HG03175 (cell line): ENCODE data around the gene RIMKLB.
"Not testable (repeated sequence)": the region's sequence is repeated elsewhere in the genome, so short reads cannot be mapped to it uniquely, and the experiment has no call there.

Experiments used
- ATAC-seq: cut with Tn5 transposase; IDR thresholded peaks from one replicate; pipeline ENCODE4 v1.9.1; 2021; ENCODE audit warnings: mild to moderate bottlenecking, moderate library complexity; ENCODE audit not compliant: unreplicated experiment

Gene RIMKLB

DNA sequence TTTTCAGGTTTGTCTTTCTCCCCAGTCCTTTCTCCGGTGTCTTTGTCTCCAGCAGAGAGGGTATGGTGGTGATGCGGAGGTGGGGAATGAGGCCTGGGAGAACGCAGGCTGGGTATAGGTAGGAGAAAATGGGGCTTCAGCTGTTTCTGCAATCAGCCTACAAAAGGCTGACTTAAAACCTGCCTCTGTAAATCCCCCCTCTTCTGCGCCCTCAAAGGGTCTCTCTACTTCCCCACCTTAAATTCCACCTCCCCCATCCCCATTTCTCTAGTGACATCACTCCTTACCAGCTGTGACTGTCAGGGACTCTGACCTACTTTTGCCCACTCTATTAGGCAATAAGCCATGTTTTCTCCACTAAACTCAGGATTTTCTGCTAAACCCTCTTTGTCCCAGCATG lies 8.1 kb upstream of the RIMKLB start:
- ATAC-seq: no peak

DNA sequence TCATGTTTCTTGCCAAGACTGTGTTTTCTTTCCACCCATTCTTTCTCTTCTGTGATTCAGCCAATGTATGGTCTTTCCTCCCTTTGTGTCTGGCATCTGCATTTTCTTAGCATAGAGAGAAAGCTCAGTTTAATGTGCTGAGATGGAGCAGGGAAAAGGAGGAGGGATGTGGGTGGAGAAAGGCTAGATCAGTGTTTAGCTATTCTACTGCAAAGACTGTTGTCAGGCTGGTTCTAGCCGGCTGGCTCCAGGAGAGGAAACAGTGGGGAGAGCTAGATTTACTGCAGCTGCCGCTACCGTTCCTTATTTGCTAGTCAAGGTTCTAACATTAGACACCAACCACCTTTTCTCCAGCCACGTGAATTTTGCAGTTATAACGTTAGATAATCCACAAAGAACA lies 5.2 kb upstream of the RIMKLB start:
- ATAC-seq: no peak

DNA sequence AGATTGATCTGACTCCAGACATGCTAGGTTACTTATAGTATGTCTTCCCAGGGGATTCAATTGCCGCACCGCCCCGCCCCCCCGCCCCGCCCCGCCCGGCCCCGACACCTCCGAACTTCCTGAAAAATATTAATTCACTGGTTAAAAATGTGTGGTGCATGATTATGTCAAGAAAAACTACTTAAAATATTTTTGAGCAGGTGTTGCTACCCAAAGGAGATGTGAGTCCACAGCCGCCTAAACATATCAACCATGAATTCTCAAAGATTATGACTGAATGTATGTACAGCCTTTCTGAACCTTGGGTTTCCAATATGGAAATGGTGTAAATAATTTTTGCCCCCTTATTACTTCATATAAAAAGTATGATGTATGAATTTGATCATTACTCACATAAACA lies 2.7 kb upstream of the RIMKLB start:
- ATAC-seq: no peak

DNA sequence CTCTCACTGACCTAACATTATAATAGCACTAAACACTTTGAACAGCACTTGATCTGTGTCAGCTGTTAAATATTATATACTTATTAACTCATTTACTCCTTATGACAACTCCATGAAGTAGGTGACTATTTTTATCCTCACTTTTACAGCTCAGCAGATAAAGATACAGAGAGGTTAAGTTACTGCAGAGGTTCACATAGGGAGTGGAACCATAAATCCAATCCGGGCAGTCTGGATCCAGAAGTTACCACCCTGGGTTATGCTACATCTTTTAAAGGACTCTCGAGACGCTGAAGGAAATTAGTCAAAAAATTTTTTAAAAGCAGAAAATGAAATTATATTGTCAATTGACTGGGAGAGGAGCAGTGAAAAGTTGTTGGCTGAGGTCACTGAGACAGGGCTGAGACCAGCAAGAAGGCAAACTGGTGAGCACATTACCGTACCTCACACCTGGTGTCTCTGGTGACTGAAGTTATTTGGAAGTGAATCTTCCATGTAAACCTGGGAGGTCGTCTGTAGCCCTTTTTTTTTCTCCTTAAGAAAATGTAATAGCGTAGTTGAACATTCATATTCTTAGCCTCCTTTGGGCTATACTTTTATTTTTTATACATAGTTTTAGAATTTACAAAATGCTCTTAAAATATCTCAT lies 1.2 kb upstream of the RIMKLB start:
- no peak for ATAC-seq

DNA sequence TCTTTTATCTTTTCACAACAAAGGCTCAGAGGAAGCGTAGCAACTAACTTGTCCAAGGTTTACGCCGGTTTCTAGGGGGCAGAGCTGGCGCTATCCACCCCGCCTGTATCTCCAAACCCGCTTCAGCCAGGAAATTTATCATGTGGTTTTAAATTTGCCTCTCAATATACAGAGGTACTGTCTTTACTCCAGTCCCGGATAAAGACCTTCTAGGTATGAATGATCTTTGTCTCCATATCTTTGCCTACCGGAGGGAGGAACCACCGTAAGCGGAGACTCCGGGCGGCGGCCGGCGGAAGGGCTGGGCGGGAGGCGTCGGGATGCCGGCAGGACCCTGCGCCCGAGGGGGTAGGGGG lies 693 bp upstream of the RIMKLB start:
- ATAC-seq: peak; percentile 15

DNA sequence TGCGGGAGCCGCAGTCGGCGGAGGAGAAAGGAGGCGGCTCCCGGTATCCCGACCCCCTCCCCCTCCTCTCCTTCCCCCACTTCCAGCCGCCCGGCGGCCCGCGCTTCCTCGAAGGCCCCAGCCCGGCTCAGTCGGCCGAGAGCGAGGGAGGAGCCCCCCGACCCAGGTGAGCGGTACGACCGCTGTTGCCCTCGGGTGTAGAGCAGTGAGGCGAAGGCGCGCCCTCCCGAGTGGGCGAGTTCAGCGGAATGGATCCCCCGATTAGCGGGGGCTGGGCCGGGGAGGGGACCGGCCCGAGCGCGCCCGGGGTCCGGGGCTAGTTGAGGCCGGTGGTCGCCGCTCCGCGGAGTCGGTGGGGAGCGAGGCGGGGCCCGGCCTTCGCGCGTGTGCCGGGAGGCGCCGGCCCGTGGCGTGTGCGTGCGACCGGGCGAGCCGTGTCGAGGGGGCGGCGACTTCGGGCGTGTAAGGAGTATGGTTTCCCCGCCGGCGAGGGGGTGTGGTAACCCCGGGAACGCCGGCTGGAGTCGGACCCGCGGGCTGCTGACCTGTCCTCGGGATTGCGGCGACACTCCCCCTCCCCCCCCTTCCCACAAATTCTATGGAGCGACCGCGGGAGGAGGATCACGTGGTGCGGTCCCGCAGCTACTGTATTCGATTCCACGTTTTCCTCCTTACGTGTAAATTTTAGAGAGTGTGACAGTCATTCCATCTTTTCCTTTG lies 501 bp downstream of the RIMKLB start:
- ATAC-seq: peak; percentile 37

DNA sequence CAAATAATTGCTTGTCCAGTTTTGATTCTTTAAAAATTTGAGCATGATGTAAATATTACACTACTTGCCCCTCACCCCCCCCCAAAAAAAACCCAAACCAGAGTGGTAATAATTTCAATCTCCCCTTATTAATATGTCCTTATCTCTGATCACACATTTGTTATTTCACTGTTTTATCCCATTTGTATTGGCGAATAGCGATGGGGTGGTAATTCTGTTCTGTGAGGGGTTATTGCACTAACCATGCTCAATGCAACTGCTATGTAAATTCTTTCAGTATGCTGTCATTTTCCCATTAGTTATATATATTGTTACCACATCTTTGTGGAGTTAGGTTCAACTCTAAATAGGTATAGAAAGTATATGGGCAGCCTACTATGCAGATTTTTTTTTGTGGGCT lies 1.1 kb downstream of the RIMKLB start:
- no peak for ATAC-seq

DNA sequence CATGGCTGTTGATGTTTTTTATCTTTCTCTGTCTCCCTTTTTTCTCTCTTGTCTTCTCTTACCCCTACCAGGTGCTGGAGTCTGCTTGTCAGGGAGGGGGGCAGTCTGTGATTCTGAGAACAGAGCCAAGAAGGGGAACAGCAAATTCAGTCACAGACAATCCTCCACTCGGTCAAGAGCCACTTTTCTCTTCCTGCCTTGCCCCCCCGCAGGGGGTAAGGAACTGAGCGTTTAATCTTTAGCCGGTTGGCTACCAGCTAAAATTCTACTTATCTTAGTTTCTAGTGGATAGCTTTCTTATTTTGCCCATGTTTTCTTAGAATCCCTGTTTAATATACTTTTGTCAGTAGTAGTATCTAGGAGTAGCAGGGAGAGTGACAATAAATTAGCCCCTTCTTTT lies 1.9 kb downstream of the RIMKLB start:
- no peak for ATAC-seq

DNA sequence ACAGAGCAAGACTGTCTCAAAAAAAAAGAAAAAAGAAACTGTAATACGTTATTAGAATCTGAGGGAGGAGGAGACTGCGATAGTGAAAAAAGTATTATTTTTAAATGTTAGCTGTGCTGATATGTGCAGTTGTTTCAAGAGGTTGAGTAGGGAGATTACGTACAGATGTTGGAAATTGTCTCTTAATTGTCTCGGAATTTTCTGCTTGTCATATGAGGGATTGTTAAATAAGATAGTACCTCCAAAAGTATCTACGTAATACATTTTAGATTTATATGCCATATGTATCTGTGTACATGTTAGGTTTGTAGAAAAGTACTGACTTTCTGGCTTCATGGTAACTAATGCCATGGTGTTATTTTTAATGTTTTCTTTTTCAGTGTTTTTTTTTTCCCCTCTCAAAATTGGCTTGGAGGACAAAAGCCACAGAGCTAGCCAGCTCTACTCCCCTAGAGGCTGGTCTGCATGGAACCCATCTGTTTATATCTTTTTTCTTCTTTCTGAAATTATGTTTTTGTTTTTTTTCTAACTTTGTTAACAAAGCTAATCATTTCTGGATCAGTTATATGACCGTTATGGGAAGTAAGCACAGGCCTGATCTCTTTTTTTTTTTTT lies 3.4 kb downstream of the RIMKLB start:
- ATAC-seq: no peak

DNA sequence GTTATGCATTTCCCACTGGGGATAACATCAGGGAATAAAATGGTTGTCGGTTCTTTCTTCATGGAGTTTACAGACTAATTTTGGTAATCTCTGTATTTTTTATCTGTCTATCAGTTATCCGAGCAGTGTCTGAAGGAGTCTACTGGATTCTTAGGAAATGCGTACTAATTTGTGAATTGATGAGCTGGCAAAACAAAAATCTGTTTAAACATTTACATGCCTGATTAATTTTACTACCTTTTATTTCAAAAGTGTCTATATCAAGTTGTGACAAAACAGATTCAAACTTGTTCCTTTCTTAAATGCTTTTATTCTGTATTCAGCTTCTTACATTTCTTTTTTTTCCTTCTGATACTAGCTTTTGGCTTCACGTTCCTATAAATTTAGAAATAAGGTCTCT lies 4.4 kb downstream of the RIMKLB start:
- no peak for ATAC-seq

DNA sequence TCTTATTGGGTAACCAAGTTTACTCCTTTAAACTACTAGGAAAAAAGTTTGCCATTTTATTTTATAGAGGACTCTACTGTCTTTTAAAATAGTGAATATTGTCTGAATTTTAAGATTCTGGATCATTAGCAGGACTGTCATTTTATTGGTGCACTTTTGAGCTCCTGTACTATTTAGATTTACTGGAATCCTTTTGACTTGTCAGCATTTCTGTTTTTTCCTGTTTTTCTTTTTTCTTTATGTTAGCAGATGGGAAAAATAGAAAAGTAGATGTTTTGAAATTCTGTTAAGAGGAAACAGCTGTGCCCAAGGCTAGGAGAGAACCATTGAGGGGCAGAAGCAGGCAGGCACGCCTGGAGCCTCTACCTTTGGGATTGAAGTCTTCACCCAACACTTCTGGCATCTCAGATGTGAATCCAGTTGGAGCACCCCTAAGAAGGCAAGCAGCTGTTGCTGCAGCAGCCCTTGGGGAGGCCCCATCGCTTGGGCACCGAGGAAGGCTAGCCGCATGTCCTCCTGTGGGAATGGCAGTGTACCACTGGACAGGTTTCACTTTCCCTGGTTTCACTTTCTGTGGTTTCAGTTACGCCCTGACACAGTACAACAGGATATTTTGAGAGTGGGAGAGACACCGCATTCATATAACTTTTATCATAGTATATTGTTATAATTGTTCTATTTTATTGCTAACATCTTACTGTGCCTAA lies 11.5 kb downstream of the RIMKLB start:
- ATAC-seq: no peak

DNA sequence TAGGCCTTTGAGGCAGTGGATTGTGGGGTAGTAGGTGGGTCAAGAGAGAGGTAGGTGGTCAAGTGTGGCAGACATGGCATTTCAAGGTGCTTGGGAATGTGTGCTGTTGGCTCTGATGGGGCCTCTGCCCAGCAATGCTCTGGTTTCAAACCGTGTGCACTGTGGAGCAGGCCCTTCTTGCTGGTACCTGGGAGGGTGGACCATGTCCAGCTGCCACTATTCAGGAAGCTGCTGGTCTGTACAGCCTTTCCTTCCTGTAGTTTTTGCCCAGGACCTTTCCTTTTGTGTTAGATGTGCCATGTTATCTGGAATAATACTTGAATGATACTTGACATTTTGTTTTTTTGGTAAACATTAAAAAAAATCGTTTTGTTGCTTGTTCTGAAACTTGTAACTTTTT lies 14.8 kb downstream of the RIMKLB start:
- ATAC-seq: no peak

DNA sequence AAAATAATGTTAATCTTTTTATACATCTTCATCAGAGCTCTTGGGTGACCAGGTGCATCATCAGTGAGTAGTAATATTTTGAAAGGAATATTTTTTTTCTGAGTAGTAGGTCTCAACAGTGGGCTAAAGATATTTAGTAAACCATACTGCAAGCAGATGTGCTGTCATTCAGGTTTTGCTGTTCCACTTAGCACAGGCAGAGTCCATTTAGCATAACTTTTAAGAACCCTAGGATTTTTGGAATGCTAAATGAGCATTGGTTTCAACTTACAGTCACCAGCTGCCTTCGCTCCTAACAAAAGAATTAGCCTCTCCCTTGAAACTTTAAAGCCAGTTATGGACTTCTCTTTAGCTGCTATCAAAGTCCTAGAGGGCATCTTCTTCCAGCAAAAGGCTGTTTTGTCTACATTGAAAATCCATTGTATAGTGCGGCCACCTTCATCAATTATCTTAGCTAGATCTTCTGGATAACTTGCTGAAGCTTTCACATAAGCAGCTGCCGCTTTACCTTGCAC lies 24.6 kb downstream of the RIMKLB start:
- ATAC-seq: no peak

DNA sequence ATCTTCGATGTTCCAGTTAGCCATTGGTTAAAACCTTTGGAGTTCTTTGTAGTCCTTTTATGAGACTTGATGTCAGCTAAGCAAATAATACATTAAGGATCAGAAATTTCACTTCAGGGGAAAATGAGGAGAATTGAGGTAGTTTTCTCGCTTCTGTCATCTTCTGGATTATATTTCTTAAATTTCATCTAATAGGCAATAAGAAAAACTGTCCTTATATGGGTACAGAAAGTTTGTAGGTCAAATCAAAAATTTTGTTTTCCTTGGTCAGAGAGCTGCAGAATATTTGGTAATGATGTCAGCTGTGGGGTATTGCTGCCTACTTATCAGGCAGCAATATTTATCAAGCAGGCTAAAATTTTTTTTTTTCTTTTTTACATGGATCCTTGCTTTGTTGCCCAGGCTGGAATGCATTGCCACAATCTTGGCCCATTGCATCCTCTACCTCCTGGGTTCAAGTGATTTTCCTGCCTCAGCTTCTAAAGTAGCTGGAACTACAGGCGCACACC lies 37.1 kb downstream of the RIMKLB start:
- no peak for ATAC-seq

DNA sequence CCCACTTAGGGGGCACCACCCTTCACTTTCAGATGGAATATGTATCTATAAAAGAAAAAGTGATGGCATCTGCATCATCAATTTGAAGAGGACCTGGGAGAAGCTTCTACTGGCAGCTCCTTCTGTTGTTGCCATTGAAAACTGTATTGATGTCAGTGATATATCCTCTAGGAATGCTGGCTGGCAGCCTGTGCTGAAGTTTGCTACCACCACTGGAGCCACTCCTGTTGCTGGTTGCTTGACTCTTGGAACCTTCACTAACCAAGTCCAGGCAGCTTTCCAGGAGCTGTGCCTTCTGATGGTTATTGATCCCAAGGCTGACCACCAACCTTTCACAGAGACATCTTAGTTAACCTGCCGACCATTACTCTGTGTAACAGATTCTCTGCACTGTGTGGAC lies 44.7 kb downstream of the RIMKLB start:
- no peak for ATAC-seq

DNA sequence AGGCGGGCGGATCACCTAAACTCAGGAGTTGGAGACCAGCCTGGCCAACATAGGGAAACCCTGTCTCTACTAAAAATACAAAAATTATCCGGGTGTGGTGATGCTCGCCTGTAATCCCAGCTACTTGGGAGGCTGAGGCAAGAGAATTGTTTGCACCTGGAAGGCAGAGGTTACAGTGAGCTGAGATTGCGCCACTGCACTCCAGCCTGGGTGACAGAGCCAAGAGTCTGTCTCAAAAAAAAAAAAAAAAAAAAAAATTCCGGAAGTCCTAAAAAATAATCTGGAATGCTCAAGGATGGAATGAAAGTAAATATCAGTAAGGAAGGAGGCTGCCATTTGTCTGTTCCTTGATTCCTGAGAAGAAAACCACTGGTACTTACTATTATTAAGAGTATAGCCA lies 45.3 kb downstream of the RIMKLB start:
- ATAC-seq: not testable (repeated sequence)

DNA sequence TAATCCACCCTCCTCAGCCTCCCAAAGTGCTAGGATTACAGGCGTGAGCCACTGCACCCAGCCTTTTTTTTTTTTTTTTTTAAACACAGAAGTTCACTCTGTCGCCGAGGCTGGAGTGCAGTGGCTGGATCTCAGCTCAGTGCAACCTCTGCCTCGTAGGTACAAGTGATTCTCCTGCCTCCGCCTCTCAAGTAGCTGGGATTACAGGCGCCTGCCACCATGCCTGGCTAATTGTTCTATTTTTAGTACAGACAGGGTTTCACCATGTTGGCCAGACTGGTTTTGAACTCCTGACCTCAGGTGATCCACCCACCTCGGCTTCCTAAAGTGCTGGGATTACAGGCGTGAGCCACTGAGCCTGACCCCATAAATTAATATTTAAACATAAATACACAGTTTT lies 47.8 kb downstream of the RIMKLB start:
- not testable (repeated sequence) for ATAC-seq

DNA sequence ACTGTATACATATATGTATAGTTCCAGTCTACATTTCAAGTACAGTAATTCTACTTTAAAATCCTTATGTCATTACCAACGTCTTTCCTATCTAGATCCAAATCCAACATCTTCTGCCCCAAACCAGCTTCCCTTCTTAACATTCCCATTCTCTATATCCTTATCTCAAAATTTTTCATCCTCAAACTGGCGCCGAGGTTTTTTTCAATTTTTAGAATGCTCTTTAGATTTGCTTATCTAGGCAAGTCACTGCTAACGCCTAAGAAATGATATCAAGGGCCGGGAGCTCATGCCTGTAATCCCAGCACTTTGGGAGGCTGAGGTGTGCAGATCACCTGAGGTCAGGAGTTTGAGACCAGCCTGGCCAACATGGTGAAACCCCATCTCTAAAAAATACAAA lies 48.3 kb downstream of the RIMKLB start:
- no peak for ATAC-seq

DNA sequence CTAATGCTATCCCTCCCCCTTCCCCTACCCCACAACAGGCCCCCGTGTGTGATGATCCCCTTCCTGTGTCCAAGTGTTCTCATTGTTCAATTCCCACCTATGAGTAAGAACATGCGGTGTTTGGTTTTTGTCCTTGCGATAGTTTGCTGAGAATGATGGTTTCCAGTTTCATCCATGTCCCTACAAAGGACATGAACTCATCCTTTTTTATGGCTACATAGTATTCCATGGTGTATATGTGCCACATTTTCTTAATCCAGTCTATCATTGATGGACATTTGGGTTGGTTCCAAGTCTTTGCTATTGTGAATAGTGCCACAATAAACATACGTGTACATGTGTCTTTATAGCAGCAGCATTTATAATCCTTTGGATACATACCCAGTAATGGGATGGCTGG lies 62.3 kb downstream of the RIMKLB start:
- ATAC-seq: not testable (repeated sequence)

DNA sequence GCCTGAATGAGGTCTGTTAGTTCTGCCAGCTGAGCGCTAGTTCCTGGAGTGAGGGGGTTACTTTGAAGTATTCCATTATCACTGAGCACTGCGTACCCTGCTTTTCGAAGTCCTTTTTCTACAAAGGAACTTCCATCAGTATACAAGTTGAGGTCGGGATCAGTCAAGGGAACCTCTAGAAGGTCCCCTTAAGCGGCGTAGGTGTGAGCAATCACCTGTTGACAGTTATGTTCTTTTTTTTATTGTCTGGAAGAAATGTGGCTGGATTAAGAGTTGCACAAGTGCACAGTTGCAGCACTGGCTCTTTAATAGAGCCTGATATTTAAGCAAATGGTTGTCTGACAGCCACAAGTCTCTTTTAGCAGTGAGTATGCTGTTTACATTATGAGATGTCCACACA lies 64.9 kb downstream of the RIMKLB start:
- not testable (repeated sequence) for ATAC-seq

DNA sequence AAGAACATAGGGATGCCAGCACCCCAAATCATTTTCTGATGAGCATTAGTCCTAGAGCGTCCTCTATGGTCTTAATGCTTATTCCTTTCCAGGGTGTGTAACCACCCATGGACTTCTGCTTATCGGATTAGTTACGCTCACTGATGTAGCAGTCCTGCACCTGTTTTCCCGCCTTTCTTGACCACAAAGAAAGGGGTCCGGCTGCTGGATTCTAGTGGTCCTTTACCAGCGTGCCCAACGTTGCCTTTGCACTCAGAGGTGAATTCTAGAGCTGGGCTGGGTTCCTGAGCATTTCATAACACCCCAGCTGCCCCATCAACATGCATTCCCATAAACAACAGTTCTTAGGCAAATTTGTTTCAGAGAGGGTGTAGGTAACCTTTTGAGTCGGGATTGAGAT lies 68.3 kb downstream of the RIMKLB start:
- ATAC-seq: not testable (repeated sequence)
